ENCODE measurements around the gene BCAS3. TPM values are rescaled to one million over a fixed set of nuclear protein-coding genes. Genes with fewer than 3 reads are reported as not detected.

The BCAS3 gene
- total RNA-seq, 4 donors from 2014 or later, result 21.7 to 42.2 (median 23.0) TPM

DNA sequence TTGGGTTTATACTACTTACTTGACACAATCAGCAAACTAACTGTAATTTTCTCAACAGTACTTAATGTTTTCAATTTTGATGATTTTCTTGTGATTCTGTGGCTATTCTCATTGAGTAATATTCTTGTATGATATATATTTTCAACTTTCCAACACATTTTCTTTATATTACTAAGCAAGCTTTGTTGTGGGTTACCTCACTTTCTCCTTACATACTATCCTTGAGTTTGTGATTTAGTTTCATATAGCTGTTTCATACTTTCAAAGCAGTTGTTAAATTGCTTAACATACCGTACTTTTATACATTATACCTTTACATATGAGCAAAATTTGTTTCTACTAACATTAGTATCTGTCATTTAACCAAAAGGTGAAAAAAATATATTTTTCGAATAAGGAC is 197.1 kb downstream of the BCAS3 start:
- TF ChIP-seq, protein P1, sequence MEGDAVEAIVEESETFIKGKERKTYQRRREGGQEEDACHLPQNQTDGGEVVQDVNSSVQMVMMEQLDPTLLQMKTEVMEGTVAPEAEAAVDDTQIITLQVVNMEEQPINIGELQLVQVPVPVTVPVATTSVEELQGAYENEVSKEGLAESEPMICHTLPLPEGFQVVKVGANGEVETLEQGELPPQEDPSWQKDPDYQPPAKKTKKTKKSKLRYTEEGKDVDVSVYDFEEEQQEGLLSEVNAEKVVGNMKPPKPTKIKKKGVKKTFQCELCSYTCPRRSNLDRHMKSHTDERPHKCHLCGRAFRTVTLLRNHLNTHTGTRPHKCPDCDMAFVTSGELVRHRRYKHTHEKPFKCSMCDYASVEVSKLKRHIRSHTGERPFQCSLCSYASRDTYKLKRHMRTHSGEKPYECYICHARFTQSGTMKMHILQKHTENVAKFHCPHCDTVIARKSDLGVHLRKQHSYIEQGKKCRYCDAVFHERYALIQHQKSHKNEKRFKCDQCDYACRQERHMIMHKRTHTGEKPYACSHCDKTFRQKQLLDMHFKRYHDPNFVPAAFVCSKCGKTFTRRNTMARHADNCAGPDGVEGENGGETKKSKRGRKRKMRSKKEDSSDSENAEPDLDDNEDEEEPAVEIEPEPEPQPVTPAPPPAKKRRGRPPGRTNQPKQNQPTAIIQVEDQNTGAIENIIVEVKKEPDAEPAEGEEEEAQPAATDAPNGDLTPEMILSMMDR (IDR thresholded peaks at IDR 0.05; ENCODE audit: low read depth), result no peak

DNA sequence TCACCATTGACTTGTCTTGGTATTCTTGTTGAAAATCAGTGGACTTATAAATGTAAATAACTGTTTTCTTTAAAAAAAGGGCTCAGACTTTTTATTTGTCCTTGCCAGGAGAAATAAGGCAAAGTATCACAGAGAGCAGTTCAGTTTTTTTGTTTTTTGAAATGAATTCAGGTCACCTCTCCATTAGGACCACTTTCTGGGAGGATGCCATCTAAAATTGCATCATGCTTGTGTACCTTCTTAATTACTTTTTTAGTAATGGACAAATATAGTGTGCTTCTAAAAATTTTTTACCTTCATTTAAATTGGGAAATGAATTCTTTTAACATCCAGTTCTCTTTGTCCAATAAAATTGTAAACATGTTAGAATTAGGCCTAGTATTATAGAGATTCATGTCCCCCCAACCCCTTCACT is 210.0 kb downstream of the BCAS3 start:
- TF ChIP-seq, protein P1 (IDR thresholded peaks at IDR 0.05; ENCODE audit: low read depth), result no peak

DNA sequence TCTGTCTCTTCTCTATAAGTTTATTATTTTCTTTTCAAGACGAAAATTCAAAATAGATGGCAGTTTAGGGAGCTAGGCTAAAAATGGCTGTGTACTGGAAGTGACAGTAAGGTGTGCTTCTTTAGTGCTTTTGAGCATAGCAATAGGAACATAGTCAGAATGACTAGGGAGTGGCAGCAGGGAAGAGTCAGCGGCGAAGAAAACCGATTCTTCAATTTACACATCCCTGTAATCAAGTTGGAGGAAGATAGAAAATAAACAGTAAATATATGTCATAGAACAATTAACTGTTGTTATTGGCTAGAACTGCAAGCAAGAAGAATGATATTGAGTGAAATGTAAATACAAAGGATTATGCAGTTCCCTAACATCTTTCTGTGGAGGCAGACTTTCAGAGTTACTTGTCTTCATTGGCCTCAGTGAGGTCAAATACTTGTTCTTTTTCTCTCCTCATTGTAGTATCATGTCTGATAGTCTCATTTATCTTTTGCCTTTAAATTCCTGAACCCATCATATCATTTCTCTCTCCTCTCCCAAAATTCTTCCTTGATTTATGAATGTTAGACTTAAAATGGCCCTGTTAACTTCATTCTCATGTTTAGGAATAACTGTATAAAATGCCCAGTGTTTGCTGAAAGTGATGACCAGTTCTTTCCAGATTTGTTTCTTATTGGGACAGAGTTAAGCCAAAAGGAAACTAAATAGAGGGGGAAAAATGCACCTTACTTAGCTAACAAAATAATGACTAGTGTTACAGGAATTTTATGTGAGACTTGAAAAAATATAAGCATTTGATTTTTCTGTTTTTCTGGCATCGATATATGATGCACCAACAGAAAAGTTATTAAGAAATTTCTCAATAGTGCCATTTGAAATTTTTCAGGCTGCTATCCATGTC is 211.4 kb downstream of the BCAS3 start:
- TF ChIP-seq, protein P1 (IDR thresholded peaks at IDR 0.05; ENCODE audit: low read depth), result no peak

DNA sequence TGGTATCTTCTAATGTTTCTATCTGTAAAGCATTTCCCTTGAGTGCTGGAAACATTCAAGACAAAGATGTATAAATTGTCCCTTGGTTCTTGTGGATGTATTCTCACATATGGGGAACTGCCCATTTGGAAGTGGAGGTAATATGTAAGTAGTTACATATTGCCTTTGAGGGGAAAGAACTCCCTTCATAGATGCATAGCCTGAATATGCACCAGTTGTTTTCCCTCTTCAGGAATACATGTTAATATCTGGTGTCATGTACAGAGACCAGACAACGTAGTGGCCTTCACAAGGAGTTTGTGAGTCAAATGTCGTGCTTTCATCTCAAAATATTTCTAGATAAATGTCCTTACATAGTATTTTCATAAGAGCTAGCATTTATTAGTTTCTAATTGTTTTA is 213.5 kb downstream of the BCAS3 start:
- TF ChIP-seq, protein P1 (IDR thresholded peaks at IDR 0.05; ENCODE audit: low read depth), result no peak

DNA sequence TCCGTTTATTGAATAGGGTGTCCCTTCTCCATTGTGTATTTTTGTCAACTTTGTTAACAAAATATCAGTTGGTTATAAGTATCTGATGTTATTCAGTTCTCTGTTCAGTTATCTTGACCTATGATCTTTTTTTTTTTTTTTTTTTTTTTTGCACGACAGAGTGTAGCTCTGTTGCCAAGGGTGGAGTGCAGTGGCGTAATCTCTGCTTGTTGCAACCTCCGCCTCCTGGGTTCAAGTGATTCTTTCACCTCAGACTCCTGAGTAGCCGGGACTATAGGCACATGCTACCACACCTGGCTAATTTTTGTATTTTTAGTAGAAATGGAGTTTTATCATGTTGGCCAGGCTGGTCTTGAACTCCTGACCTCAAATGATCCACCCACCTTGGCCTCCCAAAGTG is 215.8 kb downstream of the BCAS3 start:
- TF ChIP-seq, protein P1 (IDR thresholded peaks at IDR 0.05; ENCODE audit: low read depth), result no peak

DNA sequence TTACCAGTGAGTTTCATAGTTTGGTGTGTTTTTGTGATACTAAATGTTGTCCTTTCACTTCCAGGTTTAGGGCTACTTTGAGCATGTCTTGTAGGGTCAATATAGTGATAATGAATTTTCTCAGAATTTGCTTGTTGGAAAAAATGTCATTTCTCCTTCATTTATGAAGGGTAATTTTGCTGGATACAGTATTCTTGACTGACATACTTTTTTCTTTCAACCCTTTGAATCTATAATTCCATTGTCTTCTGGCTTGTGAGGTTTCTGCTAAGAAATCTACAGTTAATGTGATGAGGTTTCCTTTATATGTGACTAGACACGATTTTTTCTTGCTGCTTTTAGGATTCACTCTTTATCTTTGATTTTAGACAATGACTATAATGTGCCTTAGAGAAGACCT is 219.3 kb downstream of the BCAS3 start:
- TF ChIP-seq, protein P1 (IDR thresholded peaks at IDR 0.05; ENCODE audit: low read depth), result no peak

DNA sequence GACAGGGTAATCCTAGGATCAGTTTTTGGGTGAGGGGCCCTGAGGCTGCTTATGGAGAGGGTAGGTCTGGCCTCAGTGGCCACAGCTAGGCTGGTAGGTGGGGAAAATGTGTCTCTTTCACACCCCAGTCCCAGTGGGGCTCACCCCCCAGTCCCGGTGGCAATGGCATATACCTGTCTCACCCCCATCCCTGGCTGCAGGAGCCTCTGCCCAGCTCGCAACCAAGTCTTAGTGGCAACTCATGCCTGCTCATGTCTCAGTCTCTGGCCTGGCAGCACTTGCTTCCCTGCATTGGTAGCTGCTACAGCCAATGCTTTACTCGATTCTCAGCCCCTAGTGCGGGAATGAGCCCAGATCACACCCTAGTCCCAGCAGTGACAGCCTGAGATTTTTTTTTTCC is 221.5 kb downstream of the BCAS3 start:
- TF ChIP-seq, protein P1 (IDR thresholded peaks at IDR 0.05; ENCODE audit: low read depth), result no peak
